ENCODE data around the gene CRYBA2. TPM values are rescaled to one million over a fixed set of nuclear protein-coding genes. Genes with fewer than 3 reads are reported as not detected.

The CRYBA2 gene
- total and polyA plus RNA-seq, 2 donors (not counting 3 experiments of a cell fraction or from before 2014, with no cell fraction given) = not detected

DNA sequence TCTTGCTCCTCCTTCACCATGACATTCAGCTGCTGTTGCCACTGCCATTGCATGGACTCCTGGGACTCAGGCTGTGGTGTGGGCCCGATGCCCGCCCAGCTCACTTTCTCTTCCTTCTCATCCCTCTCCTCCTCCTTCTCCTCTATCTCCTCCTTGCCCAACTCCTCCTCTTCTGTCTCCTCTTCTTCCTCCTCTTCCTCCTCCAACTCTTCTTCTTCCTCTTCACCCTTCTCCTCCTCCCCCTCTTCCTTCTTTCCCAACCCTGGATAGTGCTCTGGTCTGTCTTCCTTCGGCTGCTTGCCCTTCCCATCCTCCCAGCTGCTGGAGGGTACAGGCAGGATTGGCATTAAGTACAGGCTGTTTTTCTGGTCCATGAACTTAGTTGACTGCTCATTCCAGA lies 10.8 kb upstream of the CRYBA2 start:
- no peak overlapping the region for H3K4me2 ChIP-seq (ENCODE audit: insufficient read depth, low read length)
- H3K4me1 ChIP-seq (ENCODE audit: control insufficient read depth, extremely low read depth, insufficient read depth, low read length) = no peaks in the 10 kb centered on the region
- no peak overlapping the region for H3K9ac ChIP-seq (replicated peaks; ENCODE audit: extremely low read depth, insufficient read depth, low read length)
- no peak overlapping the region for H2AFZ ChIP-seq (ENCODE audit: low read depth, low read length)
- FAIRE-seq (no peak), DNase-seq (ENCODE audit: low read depth, low spot score) (no peak)
- H3K27me3 ChIP-seq (ENCODE audit: control insufficient read depth in 2 of 2, insufficient read depth in 2 of 2, low read length in 2 of 2) = peaks cover 46 to 56% of the 10 kb centered on the region in 2 experiments
- ChIA-PET POLR2A (no interaction called here), CTCF (interaction anchor here (0.7 to 8.0 kb wide), 5 partner anchors 9 to 151 kb away, joined by 3 to 56 read pairs (median 7); no protein-coding TSS in a partner anchor)
- H3K4me3 ChIP-seq (replicated peaks in 1 of 3; ENCODE audit: insufficient read depth in 1 of 3, low read depth in 1 of 3, low read length in 3 of 3) = no peak overlapping the region
- dilution Hi-C loops (cut with MboI; ENCODE audit: extremely low pct_ligation_motif_present, low sequenced_read_pairs) = no loop called here
- H3K9me3 ChIP-seq (replicated peaks; ENCODE audit: control insufficient read depth, insufficient read depth, low read length) = no peaks in the 10 kb centered on the region
- H3K36me3 ChIP-seq (ENCODE audit: control insufficient read depth in 2 of 2, extremely low read depth in 1 of 2, insufficient read depth in 2 of 2, low read length in 2 of 2) = no peaks in the 10 kb centered on the region
- no peaks in the 10 kb centered on the region for H3K79me2 ChIP-seq (ENCODE audit: control insufficient read depth, insufficient read depth, low read length)
- TF ChIP-seq FOS (IDR thresholded peaks at IDR 0.05; ENCODE audit: borderline replicate concordance, insufficient read depth, low read length) = no peak
- no peak for TF ChIP-seq MYC (IDR thresholded peaks at IDR 0.05; ENCODE audit: low read depth, low read length)
- no peak for TF ChIP-seq GATA2 (IDR thresholded peaks at IDR 0.05; ENCODE audit: insufficient read depth, insufficient read length, low read depth, low read length)
- no peak for TF ChIP-seq JUN (IDR thresholded peaks at IDR 0.05; ENCODE audit: borderline replicate concordance, insufficient read depth, insufficient read length, low read depth)
- TF ChIP-seq POLR2AphosphoS5 (IDR thresholded peaks at IDR 0.05; ENCODE audit: insufficient read depth, low read depth, low read length) = no peak
- TF ChIP-seq, protein P1, sequence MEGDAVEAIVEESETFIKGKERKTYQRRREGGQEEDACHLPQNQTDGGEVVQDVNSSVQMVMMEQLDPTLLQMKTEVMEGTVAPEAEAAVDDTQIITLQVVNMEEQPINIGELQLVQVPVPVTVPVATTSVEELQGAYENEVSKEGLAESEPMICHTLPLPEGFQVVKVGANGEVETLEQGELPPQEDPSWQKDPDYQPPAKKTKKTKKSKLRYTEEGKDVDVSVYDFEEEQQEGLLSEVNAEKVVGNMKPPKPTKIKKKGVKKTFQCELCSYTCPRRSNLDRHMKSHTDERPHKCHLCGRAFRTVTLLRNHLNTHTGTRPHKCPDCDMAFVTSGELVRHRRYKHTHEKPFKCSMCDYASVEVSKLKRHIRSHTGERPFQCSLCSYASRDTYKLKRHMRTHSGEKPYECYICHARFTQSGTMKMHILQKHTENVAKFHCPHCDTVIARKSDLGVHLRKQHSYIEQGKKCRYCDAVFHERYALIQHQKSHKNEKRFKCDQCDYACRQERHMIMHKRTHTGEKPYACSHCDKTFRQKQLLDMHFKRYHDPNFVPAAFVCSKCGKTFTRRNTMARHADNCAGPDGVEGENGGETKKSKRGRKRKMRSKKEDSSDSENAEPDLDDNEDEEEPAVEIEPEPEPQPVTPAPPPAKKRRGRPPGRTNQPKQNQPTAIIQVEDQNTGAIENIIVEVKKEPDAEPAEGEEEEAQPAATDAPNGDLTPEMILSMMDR (IDR thresholded peaks at IDR 0.05; ENCODE audit: extremely low read depth in 1 of 2, insufficient read depth in 1 of 2, low read depth in 1 of 2, low read length in 2 of 2) = no peak
- TF ChIP-seq EZH2 (IDR thresholded peaks at IDR 0.05; ENCODE audit: borderline replicate concordance, low read depth, low read length, severe bottlenecking) = no peak
- TF ChIP-seq, protein P2, sequence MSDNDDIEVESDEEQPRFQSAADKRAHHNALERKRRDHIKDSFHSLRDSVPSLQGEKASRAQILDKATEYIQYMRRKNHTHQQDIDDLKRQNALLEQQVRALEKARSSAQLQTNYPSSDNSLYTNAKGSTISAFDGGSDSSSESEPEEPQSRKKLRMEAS (IDR thresholded peaks at IDR 0.05; ENCODE audit: insufficient read depth, insufficient read length) = no peak
- TF ChIP-seq POLR2A (IDR thresholded peaks at IDR 0.05; ENCODE audit: low read depth, low read length) = no peak
- no peaks in the 10 kb centered on the region for H4K20me1 ChIP-seq (replicated peaks; ENCODE audit: control insufficient read depth, extremely low read depth, insufficient read depth, low read length)
- no peak overlapping the region for H3K27ac ChIP-seq (ENCODE audit: insufficient read depth, low read depth, low read length)
- BruUV-seq (replicated peaks) = no TSS peak
- H3K9me1 ChIP-seq (replicated peaks; ENCODE audit: control insufficient read depth, extremely low read depth, insufficient read depth, low read length) = no peaks in the 10 kb centered on the region
- intact Hi-C loops (cut with micrococcal nuclease) = no loop called here
